Naive B cell (primary cell): Measurements from ENCODE around the gene SCN3A. TPM values are rescaled to one million over a fixed set of nuclear protein-coding genes. Genes with fewer than 3 reads are reported as not detected.

Experiments
- ATAC-seq, 2 donors: fragments of 150-1000 bp; cut with Tn5 transposase; 2 replicates each; pipeline ENCODE4 v1.10.0; 2021; ENCODE audit warnings: low read depth in 2 of 2, mild to moderate bottlenecking in 2 of 2, moderate library complexity in 2 of 2
- DNase-seq: peaks from one replicate; pipeline ENCODE4 v3.0.0; 2022
- H3K27ac Mint-ChIP-seq, 6 donors: one replicate each; pipeline ENCODE4 v1.8.0; 2020 to 2022; ENCODE audit warnings: mild to moderate bottlenecking in 6 of 6, mixed read lengths in 6 of 6, moderate library complexity in 5 of 6, inconsistent platforms in 2 of 6
- H3K27me3 Mint-ChIP-seq, 3 donors: one replicate each; pipeline ENCODE4 v1.8.0; 2021 to 2022; ENCODE audit warnings: mixed read lengths in 3 of 3, mild to moderate bottlenecking in 1 of 3
- H3K36me3 Mint-ChIP-seq, 2 donors: one replicate each; pipeline ENCODE4 v1.8.0; 2020 to 2022; ENCODE audit warnings: mixed read lengths in 2 of 2, inconsistent platforms in 1 of 2, mild to moderate bottlenecking in 1 of 2
- H3K4me1 Mint-ChIP-seq, 3 donors: one replicate each; pipeline ENCODE4 v1.8.0; 2020 to 2022; ENCODE audit warnings: mixed read lengths in 3 of 3, inconsistent platforms in 1 of 3, mild to moderate bottlenecking in 1 of 3, moderate library complexity in 1 of 3
- H3K4me3 Mint-ChIP-seq, 8 donors: one replicate each; pipeline ENCODE4 v1.8.0; 2020 to 2022; ENCODE audit warnings: mild to moderate bottlenecking in 8 of 8, mixed read lengths in 8 of 8, moderate library complexity in 8 of 8, inconsistent platforms in 2 of 8
- H3K9me3 Mint-ChIP-seq, 7 donors: one replicate each; pipeline ENCODE4 v1.8.0; 2020 to 2022; ENCODE audit warnings: mixed read lengths in 7 of 7, mild to moderate bottlenecking in 5 of 7, inconsistent platforms in 2 of 7, moderate library complexity in 1 of 7
- polyA plus RNA-seq, 6 donors: library from polyadenylated mRNA; unstranded; fragments of 300-500 nt; fragmentation: Illumina TruSeq; gene quantifications; one replicate each; pipeline ENCODE4 v1.2.3, GENCODE V29; 2021; ENCODE audit warnings: low read depth in 6 of 6

The SCN3A gene
- polyA plus RNA-seq, 6 donors from 2014 or later: 4.2 to 21.5 (median 11.8) TPM

- Mint-ChIP-seq H3K4me3 (no peak overlapping the region), H3K9me3 (no peaks in the 10 kb centered on the region), H3K4me1 (no peaks in the 10 kb centered on the region), H3K27me3 (no peaks in the 10 kb centered on the region), H3K27ac (no peak overlapping the region), H3K36me3 (no peaks in the 10 kb centered on the region)
- ATAC-seq (no peak), DNase-seq (no peak)
These were observed 148.6 kb downstream of the SCN3A start for GRCh38 chr2:165055082-165055851.

DNA sequence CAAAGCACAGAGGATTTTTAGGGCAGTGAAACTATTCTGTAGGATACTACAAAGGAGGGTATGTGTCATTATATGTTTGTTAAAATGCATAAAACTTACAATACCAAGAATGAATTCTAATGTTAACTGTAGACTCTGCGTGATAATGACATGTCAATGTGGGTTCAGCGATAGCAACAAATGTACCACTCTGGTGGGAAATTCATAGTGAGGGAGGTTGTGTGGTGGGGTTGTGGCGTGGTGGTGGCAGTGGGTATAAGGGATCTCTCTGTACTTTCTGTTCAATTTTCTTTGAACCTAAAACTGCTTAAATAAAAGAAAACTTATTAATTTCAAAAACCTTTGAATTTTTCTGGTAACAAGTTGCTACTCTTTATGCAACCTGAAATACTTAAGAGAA is 149.2 kb downstream of the SCN3A start:
- H3K4me3 Mint-ChIP-seq: no peak overlapping the region
- no peaks in the 10 kb centered on the region for H3K27me3 Mint-ChIP-seq
- ATAC-seq: no peak
- no peak overlapping the region for H3K27ac Mint-ChIP-seq
- H3K9me3 Mint-ChIP-seq: no peaks in the 10 kb centered on the region
- DNase-seq: no peak
- H3K4me1 Mint-ChIP-seq: no peaks in the 10 kb centered on the region
- H3K36me3 Mint-ChIP-seq: peaks cover 0 to 1% of the 10 kb centered on the region in 2 donors

DNA sequence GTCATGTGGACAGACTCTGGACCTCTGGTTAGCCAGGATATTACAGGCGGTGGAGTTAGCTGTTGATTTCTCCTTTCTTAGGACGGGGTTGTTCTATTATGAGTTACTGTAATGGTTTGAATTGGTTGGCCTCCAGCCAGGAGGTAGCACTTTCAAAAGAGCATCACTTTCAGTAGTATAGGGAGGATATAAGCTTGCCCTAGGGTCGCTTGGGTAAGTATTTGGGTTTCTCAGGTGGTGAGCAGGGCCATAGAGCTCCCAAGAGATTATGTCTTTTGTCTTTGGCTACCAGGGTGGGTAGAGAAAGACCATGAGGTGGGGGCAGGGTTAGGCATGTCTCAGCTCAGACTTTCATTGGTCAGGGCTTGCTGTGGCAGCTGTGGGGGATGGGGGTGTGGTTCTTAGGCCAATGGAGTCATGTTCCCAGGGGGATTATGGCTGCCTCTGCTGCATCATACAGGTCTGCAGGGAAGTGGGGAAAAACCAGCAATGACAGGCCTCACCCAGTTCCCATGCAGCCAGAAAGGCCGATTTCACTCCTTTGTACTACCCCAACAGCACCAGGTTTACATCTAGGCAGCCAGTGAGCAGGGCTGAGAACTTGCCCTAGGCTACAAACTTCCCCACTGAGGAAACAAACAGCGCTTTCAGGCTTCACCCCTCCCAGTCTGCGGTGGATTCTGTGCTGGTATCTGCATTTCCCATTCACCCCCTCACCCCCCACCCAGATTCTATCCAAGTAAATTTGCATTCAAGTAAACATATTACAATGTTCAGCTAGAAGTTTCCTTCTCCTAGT is 159.1 kb downstream of the SCN3A start:
- Mint-ChIP-seq H3K4me3 (no peak overlapping the region), H3K9me3 (peaks cover 0 to 12% (median 5%) of the 10 kb centered on the region in 7 donors), H3K27ac (no peak overlapping the region), H3K36me3 (peaks cover 9 to 14% of the 10 kb centered on the region in 2 donors), H3K27me3 (peaks cover 0 to 22% (median 16%) of the 10 kb centered on the region in 3 donors), H3K4me1 (no peaks in the 10 kb centered on the region)
- ATAC-seq (no peak), DNase-seq (no peak)

Other genes with a start within 250 kb of the SCN3A start
- 10 to 100 TPM in 3 of 6 donors, 1 to 10 TPM in 3; 1.1 to 16.3 (median 9.5) TPM for gene SLC38A11, start 248.5 kb downstream of the SCN3A start, polyA plus RNA-seq
- gene SCN2A, start 35.4 kb upstream of the SCN3A start, polyA plus RNA-seq: under 1 TPM in 4 of 6 donors, not detected in 2; 0.04 to 0.27 (median 0.16) TPM